Astrocyte of the hippocampus (primary cell): ENCODE data around the gene GCH1.
"Not testable (repeated sequence)": the region's sequence is repeated elsewhere in the genome, so short reads cannot be mapped to it uniquely, and the experiment has no call there.

Source experiments
- DNase-seq: peaks from one replicate; pipeline ENCODE4 v3.0.0; 2011; ENCODE audit warnings: low read depth, low spot score

GCH1 gene

DNA sequence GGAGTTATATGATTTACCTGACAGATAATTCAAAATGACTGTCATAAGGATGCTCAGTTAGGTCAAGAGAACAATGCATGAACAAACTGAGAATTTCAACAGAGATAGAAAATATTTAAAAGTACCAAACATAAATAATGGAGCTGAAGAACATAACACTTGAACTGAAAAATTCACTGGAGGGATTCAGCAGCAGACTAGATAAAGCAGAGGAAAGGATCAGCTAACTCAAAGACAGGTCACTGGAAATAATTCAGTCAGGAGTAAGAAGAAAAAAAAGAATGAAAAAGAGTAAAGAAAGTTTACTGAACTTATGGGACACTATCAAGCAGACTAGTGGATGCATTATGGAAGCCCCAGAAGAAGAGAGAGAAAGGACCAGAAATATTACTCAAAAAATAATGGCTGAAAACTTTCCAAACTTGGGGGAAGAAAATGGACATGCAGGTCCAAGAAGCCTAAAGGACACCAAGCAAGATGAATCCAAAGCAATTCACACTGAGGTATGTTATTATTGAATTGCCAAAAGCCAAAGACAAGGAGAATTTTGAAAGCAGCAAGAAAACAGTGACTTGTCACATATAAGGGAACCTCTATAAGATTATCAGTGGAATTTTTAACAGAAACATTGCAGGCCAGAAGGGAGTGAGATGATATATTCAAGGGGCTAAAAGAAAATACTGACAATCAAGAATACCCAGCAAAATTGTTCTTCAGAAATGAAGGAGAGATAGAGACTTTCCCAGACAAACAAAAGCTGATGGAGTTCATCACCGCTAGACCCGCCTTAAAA lies 78.7 kb downstream of the GCH1 start:
- DNase-seq, result no peak

DNA sequence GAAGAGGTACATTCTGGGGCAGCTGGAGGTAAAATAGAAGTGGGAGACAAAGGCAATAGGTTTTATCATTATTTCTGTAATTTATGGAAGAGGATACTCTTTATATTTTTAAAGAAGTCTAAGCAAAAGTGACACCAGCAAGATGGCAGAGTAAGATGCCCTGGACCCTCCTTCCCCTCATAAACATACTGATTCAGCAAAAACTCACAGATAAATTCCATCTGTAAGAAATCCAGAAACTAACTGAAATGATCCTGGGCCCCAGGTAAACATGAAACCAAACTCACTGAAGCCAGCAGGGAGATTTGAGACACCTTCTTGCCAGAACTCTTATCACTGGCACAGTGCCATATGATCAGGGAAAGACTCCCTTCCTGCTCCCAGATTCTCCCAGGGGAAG lies 79.9 kb downstream of the GCH1 start:
- DNase-seq, result no peak

DNA sequence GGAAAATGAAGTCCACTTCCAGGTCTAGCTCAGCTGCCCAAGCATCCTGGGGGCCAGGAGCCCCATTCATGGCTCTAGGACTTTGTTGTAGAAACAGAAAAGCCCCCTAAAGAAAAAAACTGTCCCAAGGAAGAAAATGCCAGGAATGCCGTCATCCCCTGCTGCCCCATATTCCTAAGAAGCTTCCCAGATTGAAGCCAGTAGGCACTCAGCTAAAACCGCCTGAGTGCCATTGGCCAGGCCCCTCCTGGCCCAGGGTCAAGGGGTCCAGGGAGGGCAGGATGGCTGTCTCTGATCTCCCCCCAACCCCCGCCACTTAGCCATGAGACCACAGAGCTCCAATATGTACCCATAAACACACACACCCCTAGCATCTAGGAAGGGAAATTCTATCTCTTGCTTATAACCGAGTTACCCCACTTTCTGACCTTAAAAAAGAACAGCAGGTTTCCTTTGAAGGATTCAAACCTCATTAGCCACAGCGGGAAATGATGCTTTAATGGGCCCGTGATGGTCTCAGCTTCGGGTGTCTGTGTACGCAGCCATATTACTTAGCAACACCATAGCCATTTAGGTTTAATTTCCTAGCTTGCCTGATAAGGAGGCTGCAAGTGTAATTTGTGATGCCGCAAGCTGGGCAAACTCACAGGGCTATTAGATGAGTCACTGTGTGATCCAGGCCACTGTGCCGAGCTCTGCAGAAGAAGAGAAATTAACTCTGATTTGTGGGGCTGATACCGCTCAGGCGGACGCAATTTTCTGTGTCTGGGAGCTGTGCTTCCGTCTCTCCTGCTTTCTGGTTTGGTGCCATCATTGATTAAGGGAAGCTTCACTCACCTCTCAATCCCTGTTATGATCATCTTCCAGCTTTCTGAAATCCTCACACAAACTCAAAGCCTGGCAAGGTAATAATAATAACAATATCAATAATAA lies 84.2 kb downstream of the GCH1 start:
- DNase-seq, result peak; percentile 90

DNA sequence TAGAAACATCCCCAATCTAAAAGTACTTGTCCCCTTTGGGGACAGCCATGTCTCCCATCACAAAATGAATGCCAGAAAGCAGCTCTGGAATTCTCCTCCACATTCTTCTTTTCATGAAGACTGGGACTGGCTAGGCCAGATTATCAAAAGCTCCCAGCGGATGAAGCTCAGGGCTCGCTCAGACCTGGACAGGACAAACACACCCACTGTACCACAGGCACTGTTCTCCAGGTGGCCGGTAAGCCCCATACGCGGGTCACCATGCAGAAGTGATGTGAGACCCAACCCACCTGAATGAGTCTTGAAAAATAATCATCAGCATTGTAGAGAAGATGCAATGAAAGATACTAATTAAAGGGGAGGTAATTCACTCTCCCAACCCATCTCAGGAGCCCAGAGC lies 85.1 kb downstream of the GCH1 start:
- no peak for DNase-seq

DNA sequence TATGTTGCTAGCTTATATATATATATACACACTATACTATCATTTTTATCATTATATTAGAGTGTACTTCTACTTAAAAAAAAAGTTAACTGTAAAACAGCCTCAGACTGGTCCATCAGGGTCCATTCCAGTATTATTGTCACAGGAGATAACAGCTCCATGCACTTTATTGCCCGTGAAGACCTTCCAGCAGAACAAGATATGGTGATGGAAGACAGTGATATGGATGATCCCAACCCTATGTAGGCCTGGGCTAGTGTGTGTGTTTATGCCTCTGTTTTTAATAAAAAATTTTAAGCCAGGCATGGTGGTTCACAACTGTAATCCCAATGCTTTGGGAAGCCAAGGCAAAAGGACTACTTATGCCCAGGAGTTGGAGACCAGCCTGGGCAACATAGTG lies 86.2 kb downstream of the GCH1 start:
- no peak for DNase-seq

DNA sequence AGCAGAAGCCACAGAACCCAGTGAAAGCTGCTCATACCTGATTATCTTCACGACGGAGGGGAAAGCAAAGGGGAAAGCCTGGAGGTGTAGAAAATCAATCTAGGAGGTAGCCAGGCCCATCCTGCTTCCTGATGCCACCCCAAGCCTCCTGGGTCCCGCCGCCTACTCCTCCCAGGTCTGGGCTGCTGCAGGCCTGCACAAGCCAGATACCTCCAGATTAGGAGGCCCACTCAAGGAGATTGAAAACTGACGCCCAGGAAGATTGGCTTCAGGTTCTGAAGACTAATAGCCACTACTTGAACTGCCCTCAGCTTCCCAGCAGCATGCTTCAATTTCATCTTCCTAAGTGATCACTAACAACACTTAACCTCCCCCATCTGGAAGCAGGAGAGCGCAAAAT lies 87.1 kb downstream of the GCH1 start:
- DNase-seq, result no peak

DNA sequence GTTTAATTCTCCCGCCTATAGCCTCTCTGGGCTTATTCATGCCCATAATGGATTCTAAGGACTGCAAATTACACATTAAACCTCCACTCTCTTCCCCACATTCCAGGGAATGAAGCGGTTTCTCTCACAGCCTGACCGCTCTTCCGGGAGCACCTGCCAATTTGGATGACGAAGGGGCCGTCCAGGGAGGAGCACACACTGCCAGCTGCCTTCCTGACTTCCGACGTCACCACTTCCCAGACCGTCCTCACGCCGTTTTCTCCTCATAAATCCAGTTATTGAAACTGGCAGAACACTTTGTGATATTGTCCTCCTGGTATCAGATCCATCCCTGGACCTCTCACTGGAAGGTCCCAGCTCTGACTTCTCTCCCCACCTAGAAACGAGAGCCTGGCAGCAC lies 87.6 kb downstream of the GCH1 start:
- no peak for DNase-seq

DNA sequence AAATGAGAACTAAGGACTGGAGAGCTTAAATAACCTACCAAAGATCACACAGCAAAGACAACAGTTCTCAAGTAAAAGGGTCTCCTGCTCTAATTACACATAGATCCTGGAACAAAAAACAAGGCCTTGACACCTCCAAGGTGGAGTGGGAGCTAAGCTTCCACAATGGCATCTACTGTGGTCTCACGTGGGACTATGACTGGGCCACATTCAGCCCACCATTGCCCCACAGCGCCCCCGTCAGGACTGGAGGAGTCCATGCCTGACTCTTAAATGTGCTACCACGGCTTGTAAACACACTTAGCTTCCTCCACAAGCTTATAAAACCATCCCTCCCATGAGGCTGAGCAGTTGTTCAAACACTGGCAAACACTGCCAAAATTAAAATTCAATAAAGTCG lies 88.5 kb downstream of the GCH1 start:
- DNase-seq, result no peak

DNA sequence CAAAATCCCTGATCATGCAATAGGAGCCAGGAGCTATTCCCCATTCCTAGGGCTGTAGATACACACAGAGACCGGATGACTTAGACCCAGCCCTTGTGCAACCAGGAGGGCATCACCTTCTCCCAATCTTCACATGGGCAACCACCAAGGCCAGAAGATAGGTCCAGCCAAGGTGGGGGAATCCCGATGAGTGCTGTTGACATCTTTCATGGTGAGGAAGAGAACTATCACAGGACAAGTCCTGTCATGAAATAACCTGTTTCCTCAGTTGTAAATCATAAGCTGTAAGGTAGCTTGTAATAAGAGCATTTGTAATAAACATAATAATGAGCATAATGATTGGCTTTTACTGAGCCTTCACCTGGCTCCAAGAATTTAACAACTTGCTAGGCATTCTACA lies 89.5 kb downstream of the GCH1 start:
- no peak for DNase-seq

DNA sequence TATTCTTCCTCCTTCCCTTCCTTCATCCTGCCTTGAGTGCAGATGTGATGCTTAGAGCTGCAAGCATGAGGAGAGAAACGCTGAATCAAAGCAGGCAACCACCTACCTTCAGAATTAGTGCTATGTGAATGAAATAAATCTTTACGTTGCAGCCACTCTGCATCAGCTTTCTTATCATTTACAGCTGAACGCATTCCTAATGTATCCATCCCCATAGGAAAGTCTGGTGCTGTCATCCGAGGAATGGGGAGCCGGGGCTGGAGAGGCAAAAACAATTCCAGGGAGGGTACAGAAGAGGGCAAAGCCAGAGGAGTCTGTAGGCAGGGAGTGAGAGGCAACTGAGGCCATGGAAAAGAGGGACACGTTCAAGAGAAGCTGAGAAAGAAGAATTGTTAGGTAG lies 90.0 kb downstream of the GCH1 start:
- no peak for DNase-seq

DNA sequence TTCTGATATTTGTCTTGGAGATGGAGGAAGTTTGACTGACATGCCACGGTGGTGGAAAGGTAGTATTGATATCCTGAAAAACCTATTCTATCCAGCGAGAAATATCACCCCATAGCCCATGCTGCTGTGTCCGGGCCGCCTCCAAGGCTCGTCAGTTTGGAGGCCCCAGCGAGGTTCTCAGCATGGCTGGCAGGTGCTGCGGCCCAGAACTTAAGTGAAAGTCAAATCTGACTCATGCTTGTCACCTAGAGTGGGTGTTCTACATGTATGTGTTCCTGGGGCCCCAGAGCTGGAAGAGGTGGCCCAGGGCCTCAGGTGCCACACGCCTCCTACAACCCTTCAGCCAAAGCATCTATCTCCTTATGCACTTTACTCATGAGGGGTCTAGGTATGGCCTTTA lies 92.9 kb downstream of the GCH1 start:
- DNase-seq, result no peak

DNA sequence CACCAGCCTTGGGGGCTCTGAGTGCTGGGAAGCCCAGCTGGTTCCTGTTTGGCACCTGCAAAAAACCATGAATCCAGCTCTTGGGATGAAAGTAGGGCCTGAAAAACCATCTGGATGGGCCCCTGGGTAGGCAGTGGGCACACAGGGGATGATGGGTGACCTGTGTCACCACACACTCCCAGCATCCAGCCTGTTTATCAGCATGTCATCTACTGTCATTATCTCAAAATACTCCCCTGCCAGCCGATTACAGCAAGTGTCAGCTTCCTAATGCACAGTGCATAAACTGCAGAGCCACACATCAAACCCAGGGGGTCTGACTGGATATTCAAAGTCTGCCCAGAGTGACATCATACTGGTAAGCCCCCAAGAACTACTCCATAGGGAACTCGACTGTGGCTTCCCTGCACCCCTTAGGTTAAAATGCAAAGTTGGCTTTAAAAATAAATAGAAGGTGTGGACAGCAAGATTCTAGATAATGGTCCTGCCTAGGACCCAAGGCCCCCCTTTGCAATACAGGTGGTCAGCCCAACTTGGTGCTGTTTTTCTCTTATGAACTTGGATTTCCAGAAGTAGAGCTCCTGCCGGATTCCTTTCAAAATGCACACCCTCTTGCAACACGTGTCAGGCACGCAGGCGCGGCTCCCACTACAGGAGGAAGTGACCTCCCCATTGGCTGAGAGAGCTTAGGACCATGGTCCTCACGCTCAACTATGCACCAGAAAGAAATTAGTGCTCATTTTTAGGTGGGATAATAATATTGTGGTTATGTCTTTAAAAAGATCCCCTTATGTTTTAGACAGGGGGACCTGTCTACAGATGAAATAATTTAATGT lies 94.1 kb downstream of the GCH1 start:
- DNase-seq, result no peak

DNA sequence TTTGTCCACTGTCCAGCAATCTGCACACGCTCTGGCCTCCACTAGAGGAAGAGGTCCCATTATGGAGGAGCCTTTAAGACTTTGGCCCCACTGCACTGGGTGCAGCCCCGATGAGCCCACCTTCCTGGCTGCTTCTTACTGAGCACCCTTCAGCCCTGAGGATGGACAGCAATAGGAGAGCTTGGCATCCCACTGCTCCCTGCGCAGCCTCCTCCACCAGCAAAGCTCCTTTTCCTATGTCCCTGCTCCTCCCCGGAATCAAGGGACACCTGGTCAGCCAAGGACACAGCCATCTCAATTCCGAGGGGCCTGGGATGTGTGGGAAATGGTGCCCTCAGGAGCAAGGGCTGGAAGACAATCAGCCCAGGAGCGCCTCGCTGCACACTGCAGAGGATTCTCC lies 94.7 kb downstream of the GCH1 start:
- DNase-seq, result no peak

DNA sequence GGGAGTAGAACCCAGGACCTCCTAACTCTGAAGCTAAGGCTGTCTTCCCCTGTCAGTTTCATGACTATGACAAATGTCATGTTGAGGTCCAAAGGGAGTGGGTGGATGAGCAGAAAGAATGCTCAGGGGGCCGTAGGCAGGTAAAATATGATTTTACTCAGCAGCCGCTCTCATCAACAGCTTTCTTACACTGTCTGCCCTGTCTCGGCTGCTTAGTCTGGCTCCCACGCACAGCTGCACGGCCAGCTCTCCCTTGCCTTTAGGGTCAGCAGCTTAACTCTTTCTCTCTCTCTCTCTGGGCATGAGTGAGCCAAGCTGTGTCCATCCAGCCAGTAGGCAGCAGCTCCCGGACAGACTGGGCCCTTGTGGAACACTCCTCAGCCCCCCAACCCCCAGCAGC lies 95.2 kb downstream of the GCH1 start:
- no peak for DNase-seq

DNA sequence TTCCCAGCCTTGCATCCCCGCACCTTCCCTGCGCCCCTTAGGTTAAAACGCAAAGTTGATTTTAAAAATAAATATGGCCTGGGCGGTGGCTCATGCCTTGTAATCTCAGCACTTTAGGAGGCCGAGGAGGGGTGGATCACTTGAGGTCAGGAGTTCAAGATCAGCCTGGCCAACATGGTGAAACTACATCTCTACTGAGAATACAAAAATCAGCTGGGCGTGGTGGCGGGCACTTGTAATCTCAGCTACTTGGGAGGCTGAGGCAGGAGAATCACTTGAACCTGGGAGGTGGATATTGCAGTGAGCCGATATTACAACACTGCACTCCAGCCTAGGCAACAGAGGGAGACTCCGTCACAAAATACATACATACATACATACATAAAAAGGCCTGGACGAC lies 96.0 kb downstream of the GCH1 start:
- DNase-seq, result no peak

DNA sequence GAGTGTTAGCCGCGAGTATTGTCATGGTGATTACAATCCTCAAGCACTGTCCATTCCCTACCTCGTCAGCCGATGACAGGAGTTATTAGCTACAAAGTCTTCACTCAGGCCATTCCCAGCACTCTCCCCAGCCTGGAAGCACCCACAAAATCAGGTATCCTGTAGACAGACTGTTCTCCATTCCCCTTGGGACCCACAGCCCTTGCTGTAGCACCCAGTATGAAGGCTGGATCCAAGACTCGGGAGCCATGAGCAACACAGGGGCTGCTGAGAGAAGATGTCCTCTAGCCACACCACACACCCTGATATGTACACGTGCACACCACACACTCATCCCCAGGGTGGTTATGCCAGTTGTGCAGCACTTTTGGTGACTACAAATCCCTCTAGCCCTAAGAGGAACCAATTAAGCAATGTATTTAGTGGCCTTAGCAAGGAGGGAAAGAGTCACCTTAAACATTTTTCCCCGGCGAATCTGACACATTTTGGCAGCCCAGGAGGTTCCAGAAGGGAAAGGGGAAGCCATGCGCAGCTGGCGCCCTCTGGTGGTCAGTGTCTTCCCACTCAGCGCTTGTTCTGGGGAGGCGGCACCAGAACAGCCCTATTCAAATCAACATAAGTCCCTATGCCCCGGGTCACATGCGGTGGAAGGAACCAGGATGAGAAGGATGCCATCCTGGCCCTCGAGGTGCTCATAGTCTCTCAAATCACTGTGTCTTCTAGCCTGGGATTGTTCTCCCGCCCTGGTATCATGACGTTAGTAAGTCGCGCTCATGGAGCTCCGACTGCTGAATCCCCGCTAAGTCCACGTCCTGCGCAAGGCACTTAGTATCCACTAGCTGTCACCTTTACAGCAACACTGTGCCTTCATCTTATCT lies 96.9 kb downstream of the GCH1 start:
- peak; percentile 93 for DNase-seq

DNA sequence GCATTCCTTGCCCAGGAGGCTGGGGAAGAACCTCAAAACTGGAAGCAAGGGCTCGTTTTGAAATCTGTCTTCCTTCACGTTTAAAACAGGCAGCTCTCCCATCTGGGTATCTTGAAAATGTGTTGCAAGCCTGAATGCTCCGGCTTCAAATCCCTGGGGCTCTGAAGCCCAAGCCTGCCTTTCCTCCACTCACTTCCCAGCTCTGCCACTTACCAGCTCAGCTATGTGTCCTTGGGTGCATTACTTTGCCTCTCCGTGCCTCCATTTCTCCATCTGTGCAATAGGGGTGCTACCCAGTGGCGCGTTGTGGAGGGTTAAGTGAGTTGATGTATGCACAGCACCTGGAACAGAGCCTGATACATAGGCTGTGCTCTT lies 97.6 kb downstream of the GCH1 start:
- no peak for DNase-seq

DNA sequence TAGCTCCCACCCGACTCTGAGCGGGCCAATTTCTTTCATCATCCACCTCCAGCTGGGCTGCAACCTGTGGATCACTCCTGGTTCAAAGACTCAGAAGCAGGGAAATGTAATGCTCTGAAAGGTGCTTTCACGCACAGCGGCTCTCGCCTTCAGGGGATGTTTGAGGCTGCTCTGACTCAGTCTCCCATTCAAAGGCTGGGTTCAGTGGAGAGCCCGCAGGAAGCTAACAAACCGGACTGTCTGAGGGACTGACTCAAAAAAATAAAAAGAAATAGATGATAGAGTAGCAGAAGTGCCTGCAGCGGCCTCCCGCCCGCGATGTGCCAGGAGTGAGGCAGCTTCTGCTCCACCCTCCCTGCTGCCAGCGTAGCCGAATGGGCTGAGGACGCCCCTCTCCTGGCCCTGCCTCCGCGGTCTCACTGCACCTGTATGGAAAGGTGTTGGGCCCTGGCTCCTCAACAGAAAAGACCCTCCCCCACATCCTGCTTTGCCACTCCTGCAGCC lies 98.0 kb downstream of the GCH1 start:
- no peak for DNase-seq

DNA sequence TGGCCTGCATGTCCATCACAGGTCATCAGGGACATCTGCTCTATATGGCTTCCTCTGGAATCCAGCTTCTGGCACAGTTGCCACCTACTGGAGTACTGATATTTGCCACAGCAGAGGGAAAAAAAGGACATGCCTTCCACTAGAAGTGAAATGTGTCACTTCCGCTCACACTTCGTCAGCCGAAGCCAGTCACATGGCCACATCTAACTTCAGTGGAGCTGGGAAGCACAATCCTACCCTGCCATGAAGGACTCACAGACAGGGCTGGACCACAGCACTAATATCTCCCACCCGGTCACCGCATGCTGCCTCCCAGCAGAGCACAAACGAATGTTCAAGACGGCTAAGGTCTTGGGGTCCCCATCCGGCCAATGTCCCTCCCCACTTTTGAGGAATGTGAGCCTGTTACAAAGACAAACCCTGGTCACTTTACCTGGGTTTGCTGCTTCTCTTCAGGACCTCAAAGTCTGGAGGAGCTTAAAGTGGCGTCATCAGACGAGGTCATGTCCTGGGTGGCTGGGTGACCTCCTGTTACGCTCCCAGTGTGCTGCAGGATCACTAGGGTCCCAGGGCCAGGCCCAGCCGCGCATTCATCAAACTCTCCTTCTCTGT lies 98.6 kb downstream of the GCH1 start:
- no peak for DNase-seq

DNA sequence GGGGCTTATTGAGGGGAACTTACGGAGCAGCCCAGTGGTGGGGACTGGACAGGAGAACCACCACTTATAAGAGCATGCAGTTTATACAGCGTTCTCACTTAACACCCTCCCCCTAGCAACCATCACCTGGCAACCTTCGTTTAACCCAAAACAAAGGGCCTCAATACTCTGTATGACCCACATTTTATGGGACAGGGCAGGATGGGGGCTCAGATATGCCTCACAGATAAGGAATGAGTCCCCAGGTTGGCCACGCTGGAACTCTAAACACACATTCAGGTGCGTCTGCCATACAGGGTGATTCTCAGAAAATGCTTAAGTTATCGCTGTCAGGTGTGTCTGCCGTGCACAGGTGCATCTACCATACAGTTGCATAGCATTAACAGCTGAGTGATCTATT lies 99.2 kb downstream of the GCH1 start:
- no peak for DNase-seq

DNA sequence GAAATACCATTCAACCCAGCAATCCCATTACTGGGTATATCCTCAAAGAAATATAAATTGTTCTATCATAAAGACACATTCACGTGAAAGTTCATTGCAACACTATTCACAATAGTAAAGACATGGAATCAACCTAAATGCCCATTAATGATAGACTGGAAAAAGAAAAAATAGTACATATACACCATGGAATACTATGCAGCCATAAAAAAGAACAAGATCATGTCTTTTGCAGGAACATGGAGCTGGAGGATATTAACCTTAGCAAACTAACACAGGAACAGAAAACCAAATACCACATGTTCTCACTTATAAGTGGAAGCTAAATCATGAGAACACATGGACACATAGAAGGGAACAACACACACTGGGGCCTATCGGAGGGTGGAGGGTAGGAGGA lies 101.1 kb downstream of the GCH1 start:
- not testable (repeated sequence) for DNase-seq
